Natural killer cell (primary cell): ENCODE measurements around the gene NTPCR. TPM values are rescaled to one million over a fixed set of nuclear protein-coding genes. Genes with fewer than 3 reads are reported as not detected.

Experiments used
- ATAC-seq, 3 donors: fragments of 150-1000 bp in 2 of 3; fragments of 200-7000 bp in 1 of 3; cut with Tn5 transposase; 1 replicate in 1 of 3; 2 replicates in 2 of 3; pipeline ENCODE4 v1.10.0; 2021; ENCODE audit warnings: mild to moderate bottlenecking in 2 of 3, moderate library complexity in 2 of 3
- DNase-seq, 2 donors: peaks; one replicate each; pipeline versions ENCODE4 v3.0.0 to v3.0.0-alpha.2; 2013 to 2021; ENCODE audit warnings: mixed read lengths in 1 of 2
- H3K27ac ChIP-seq: one replicate; pipeline ENCODE4 v1.5.1; 2013; ENCODE audit warnings: mild to moderate bottlenecking, low read length
- H3K27me3 ChIP-seq: one replicate; pipeline ENCODE4 v1.6.1; 2013; ENCODE audit warnings: low read length; ENCODE audit not compliant: control insufficient read depth, insufficient read depth
- H3K36me3 ChIP-seq: one replicate; pipeline ENCODE4 v1.6.1; 2013; ENCODE audit warnings: low read length; ENCODE audit not compliant: control insufficient read depth, insufficient read depth
- H3K4me1 ChIP-seq: one replicate; pipeline ENCODE4 v1.6.1; 2013; ENCODE audit warnings: low read length; ENCODE audit not compliant: control insufficient read depth, insufficient read depth
- H3K4me3 ChIP-seq: one replicate; pipeline ENCODE4 v1.5.1; 2013; ENCODE audit warnings: low read length
- H3K9me3 ChIP-seq: one replicate; pipeline ENCODE4 v1.6.1; 2013; ENCODE audit warnings: low read length; ENCODE audit not compliant: control insufficient read depth, insufficient read depth
- H3K27ac Mint-ChIP-seq, 2 donors: one replicate each; pipeline ENCODE4 v1.8.0; 2022; ENCODE audit warnings: mild to moderate bottlenecking in 2 of 2, mixed read lengths in 2 of 2, moderate library complexity in 1 of 2
- H3K27me3 Mint-ChIP-seq, 2 donors: one replicate each; pipeline ENCODE4 v1.8.0; 2022; ENCODE audit warnings: low read depth in 2 of 2, mixed read lengths in 2 of 2
- H3K36me3 Mint-ChIP-seq: one replicate; pipeline ENCODE4 v1.8.0; 2022; ENCODE audit warnings: mixed read lengths
- H3K4me1 Mint-ChIP-seq, 2 donors: one replicate each; pipeline ENCODE4 v1.8.0; 2022; ENCODE audit warnings: mixed read lengths in 2 of 2
- H3K4me3 Mint-ChIP-seq: one replicate; pipeline ENCODE4 v1.8.0; 2022; ENCODE audit warnings: mild to moderate bottlenecking, moderate library complexity, mixed read lengths
- H3K9me3 Mint-ChIP-seq, 2 donors: one replicate each; pipeline ENCODE4 v1.8.0; 2022; ENCODE audit warnings: mixed read lengths in 2 of 2
- WGBS: methylation state at CpG from one replicate; pipeline ENCODE4 v1.1.7; 2013; ENCODE audit warnings: missing lambda C conversion rate; ENCODE audit not compliant: insufficient coverage; 5-methylcytosine and 5-hydroxymethylcytosine counted together
- intact Hi-C: fragments of 100-400 bp; cut with micrococcal nuclease; formaldehyde crosslinking; loops from one replicate; pipeline ENCODE4 v1.14.2; 2022
- total RNA-seq, 4 donors: library from RNA; stranded (reverse); fragments of 120-200 nt in 1 of 4; gene quantifications; one replicate each; pipeline versions ENCODE4 v1.2.3 to v1.2.4, GENCODE V29; 2013 to 2022
- TF ChIP-seq, protein P1 (sequence below): fragments of 200-600 bp; IDR thresholded peaks from one replicate; pipeline ENCODE4 v1.8.0; 2022; ENCODE audit warnings: antibody characterized with exemption

Gene NTPCR
- total RNA-seq, 3 donors from 2014 or later (not counting 1 experiment from before 2014, with no cell fraction given): 12.9 to 25.7 (median 17.4) TPM

DNA sequence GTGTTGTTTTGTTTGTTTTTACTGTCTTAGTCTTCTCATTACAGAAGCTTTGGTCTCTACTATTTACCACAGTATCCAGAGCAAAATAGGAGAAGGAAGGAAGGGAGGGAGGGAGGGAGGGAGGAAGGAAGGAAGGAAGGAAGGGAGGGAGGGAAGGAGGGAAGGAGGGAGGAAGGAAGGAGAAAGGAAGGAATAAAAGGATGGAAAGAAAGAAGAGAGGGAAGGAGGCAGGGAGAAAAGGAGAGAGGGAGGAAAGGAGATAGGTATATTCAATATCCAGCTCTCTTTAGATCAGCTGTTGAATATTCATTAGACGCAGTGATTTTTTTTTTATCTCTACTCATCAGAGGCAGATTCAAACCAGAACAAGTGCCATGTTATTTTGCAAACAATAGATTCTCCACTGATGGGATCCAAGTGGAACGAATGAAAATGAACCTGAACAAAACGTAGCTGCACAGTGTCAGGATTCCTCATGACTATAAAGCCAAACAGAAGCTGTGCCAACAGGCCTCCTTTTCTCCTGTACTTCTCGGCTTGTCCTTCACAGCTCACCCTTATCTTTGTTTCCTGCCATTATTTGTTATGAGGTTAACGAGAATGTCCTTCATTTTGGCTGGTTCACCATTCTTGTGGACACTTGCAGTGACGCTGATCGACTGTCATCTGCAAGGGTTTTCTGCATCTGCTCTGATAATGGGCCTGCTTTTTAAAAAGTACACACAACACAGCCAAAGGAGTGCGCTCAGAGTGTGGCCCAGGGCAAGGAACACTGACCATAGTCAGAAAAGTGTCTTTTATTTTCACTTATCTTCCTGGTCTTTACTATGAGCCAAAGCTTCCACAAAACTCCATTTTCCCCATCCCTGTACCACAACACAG, 7.8 kb upstream of the NTPCR start:
- H3K27me3 ChIP-seq: no peaks in the 10 kb centered on the region
- H3K4me1 Mint-ChIP-seq: peaks cover 11 to 16% of the 10 kb centered on the region in 2 donors
- H3K4me3 ChIP-seq: no peak overlapping the region
- no peaks in the 10 kb centered on the region for H3K9me3 Mint-ChIP-seq
- H3K9me3 ChIP-seq: peaks cover 4% of the 10 kb centered on the region
- 96% methylated on average over 8 of the region's 8 CpGs for WGBS
- TF ChIP-seq, protein P1, sequence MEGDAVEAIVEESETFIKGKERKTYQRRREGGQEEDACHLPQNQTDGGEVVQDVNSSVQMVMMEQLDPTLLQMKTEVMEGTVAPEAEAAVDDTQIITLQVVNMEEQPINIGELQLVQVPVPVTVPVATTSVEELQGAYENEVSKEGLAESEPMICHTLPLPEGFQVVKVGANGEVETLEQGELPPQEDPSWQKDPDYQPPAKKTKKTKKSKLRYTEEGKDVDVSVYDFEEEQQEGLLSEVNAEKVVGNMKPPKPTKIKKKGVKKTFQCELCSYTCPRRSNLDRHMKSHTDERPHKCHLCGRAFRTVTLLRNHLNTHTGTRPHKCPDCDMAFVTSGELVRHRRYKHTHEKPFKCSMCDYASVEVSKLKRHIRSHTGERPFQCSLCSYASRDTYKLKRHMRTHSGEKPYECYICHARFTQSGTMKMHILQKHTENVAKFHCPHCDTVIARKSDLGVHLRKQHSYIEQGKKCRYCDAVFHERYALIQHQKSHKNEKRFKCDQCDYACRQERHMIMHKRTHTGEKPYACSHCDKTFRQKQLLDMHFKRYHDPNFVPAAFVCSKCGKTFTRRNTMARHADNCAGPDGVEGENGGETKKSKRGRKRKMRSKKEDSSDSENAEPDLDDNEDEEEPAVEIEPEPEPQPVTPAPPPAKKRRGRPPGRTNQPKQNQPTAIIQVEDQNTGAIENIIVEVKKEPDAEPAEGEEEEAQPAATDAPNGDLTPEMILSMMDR: no peak
- H3K27ac Mint-ChIP-seq: no peak overlapping the region
- no peak overlapping the region for H3K27ac ChIP-seq
- DNase-seq (no peak), ATAC-seq (no peak)
- H3K4me1 ChIP-seq: peaks cover 16% of the 10 kb centered on the region
- intact Hi-C loops: no loop called here
- no peak overlapping the region for H3K4me3 Mint-ChIP-seq
- peaks cover 11 to 27% of the 10 kb centered on the region in 2 donors for H3K27me3 Mint-ChIP-seq
- no peaks in the 10 kb centered on the region for H3K36me3 Mint-ChIP-seq
- H3K36me3 ChIP-seq: no peaks in the 10 kb centered on the region

DNA sequence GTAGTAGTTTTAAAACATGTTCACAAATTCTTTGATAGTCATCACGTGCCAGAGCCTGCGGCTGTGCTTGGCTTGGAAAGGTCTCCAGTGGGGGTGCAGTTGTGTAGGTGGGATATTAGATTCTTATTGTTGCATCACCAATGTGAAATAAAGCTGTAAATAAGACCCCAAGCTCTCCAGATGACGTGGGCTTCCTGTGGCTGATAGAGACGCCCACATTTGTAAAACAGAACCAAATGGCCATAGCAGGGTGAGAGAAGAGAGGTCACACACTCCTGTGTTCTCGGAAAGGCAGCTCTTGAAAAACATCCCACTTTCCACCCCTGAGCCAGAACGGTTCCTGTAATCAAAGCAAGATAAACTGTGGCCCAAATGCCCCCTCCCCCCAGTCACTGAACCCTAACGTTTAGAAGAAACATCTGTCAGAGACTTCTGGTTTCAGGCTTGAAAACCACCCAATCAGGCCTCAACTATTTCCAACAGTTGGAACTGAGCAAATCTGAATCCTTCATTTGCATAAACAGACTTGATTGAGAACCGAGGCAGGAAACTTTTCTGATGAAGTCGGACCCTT, 6.6 kb upstream of the NTPCR start:
- Mint-ChIP-seq H3K9me3 (no peaks in the 10 kb centered on the region), H3K36me3 (no peaks in the 10 kb centered on the region), H3K4me3 (no peak overlapping the region), H3K27me3 (peaks cover 7 to 17% of the 10 kb centered on the region in 2 donors), H3K4me1 (peaks cover 11 to 16% of the 10 kb centered on the region in 2 donors), H3K27ac (peak overlapping the region; percentile 80 to 83)
- Histone ChIP-seq H3K27ac (peak overlapping the region; percentile 62), H3K4me1 (peaks cover 16% of the 10 kb centered on the region), H3K4me3 (no peak overlapping the region), H3K9me3 (peaks cover 4% of the 10 kb centered on the region), H3K27me3 (no peaks in the 10 kb centered on the region), H3K36me3 (no peaks in the 10 kb centered on the region)
- TF ChIP-seq, protein P1: no peak
- 28% methylated on average over 9 of the region's 9 CpGs for WGBS
- peak in 1 of 2 donors; percentile 22 for DNase-seq
- intact Hi-C loops: no loop called here
- peak in 2 of 3 donors; percentile 22 to 44 for ATAC-seq

DNA sequence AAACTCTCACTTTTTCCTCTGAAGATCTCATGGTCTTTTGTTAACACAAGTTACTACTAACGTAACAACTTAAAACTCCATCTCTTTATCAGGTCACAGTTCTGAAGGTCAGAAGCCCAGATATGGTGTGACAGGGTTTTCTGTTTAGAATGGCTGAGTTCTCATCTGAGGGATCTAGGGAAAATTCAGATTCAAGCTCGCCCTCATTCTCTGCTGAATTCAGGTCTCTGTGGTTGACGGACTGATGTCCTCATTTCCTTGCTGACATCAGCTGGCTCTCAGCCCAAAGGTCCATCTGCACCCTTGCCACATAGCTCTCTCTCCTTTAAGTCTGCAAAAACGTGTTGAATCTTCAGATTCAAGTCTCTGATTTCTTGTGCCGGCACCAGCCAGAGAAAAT, 6.1 kb upstream of the NTPCR start:
- Histone ChIP-seq H3K9me3 (peaks cover 4% of the 10 kb centered on the region), H3K4me3 (no peak overlapping the region), H3K4me1 (peaks cover 16% of the 10 kb centered on the region), H3K27me3 (no peaks in the 10 kb centered on the region), H3K36me3 (no peaks in the 10 kb centered on the region), H3K27ac (peak overlapping the region; percentile 62)
- Mint-ChIP-seq H3K27ac (peak overlapping the region; percentile 80 to 83), H3K4me3 (peak overlapping the region; percentile 70), H3K27me3 (peaks cover 7 to 11% of the 10 kb centered on the region in 2 donors), H3K36me3 (no peaks in the 10 kb centered on the region), H3K4me1 (peaks cover 15 to 19% of the 10 kb centered on the region in 2 donors), H3K9me3 (no peaks in the 10 kb centered on the region)
- TF ChIP-seq, protein P1: no peak
- ATAC-seq: peak; percentile 57 to 66 (median 61)
- DNase-seq: peak in 1 of 2 donors; percentile 34
- 46% methylated on average over 4 of the region's 5 CpGs for WGBS
- intact Hi-C loops: no loop called here
